ENCODE results near the gene MCC.

MCC gene

GRCh38 chr5:113299591-113299990 is 188.7 kb downstream of the MCC start:
- no peak for DNase-seq

GRCh38 chr5:113296676-113297075 is 191.6 kb downstream of the MCC start:
- no peak for DNase-seq

GRCh38 chr5:113295111-113295539 is 193.1 kb downstream of the MCC start:
- no peak for DNase-seq

GRCh38 chr5:113294311-113295110 is 193.7 kb downstream of the MCC start:
- peak; percentile 8 to 63 (median 20) for DNase-seq

- DNase-seq: no peak
Observed at GRCh38 chr5:113293975-113294310, 194.3 kb downstream of the MCC start.

GRCh38 chr5:113293068-113293974 is 194.9 kb downstream of the MCC start:
- no peak for DNase-seq

- DNase-seq: no peak
Observed at GRCh38 chr5:113292462-113292861, 195.8 kb downstream of the MCC start.

GRCh38 chr5:113283558-113283957 is 204.7 kb downstream of the MCC start:
- DNase-seq: no peak

GRCh38 chr5:113282472-113282871 is 205.8 kb downstream of the MCC start:
- no peak for DNase-seq

GRCh38 chr5:113281194-113281593 is 207.1 kb downstream of the MCC start:
- no peak for DNase-seq

- DNase-seq: no peak
Observed at GRCh38 chr5:113280541-113280940, 207.7 kb downstream of the MCC start.

- no peak for DNase-seq
Observed at GRCh38 chr5:113278976-113279375, 209.3 kb downstream of the MCC start.

- DNase-seq: no peak
Observed at GRCh38 chr5:113276493-113276892, 211.8 kb downstream of the MCC start.

GRCh38 chr5:113276001-113276400 is 212.3 kb downstream of the MCC start:
- DNase-seq: no peak

- no peak for DNase-seq
Observed at GRCh38 chr5:113274836-113275414, 213.3 kb downstream of the MCC start.

GRCh38 chr5:113273948-113274347 is 214.3 kb downstream of the MCC start:
- DNase-seq: no peak

- DNase-seq: no peak
Observed at GRCh38 chr5:113271745-113272454, 216.4 kb downstream of the MCC start.

- DNase-seq: no peak
Observed at GRCh38 chr5:113271015-113271414, 217.2 kb downstream of the MCC start.

- no peak for DNase-seq
Observed at GRCh38 chr5:113270086-113270485, 218.2 kb downstream of the MCC start.

- DNase-seq: no peak
Observed at GRCh38 chr5:113269023-113269997, 218.9 kb downstream of the MCC start.

- DNase-seq: no peak
Observed at GRCh38 chr5:113268232-113268631, 220.0 kb downstream of the MCC start.

Data from activated naive CD4-positive, alpha-beta T cell (primary cell).